Stomach (tissue), 9 donors: Measurements from ENCODE around the gene SLC45A2. TPM values are rescaled to one million over a fixed set of nuclear protein-coding genes. Genes with fewer than 3 reads are reported as not detected.
"Not testable (repeated sequence)": the region's sequence is repeated elsewhere in the genome, so short reads cannot be mapped to it uniquely, and the experiment has no call there.

Experiments
- DNase-seq, 2 donors: peaks; one replicate each; pipeline versions ENCODE4 v3.0.0 to v3.0.0-alpha.2; 2013 to 2019
- H3K27ac ChIP-seq, 5 donors: fragments of 200-600 bp in 4 of 5; sonication (generic) in 4 of 5; one replicate each; pipeline ENCODE4 v1.5.1; 2013 to 2019; ENCODE audit warnings: mild to moderate bottlenecking in 1 of 5, moderate library complexity in 1 of 5
- H3K27me3 ChIP-seq, 3 donors: fragments of 200-600 bp; sonication (generic); one replicate each; pipeline ENCODE4 v1.5.1; 2017 to 2019; ENCODE audit warnings: mixed run types in 1 of 3
- H3K36me3 ChIP-seq, 4 donors: fragments of 200-600 bp; sonication (generic); 1 replicate in 3 of 4; 2 replicates in 1 of 4; pipeline ENCODE4 v1.5.1; 2016 to 2019
- H3K4me1 ChIP-seq, 4 donors: fragments of 200-600 bp; sonication (generic); one replicate each; pipeline ENCODE4 v1.5.1; 2016 to 2019
- H3K4me3 ChIP-seq, 4 donors: fragments of 200-600 bp; sonication (generic) in 3 of 4; one replicate each; pipeline ENCODE4 v1.5.1; 2016 to 2019; ENCODE audit warnings: mild to moderate bottlenecking in 1 of 4
- H3K9me3 ChIP-seq, 4 donors: fragments of 200-600 bp; sonication (generic); one replicate each; pipeline ENCODE4 v1.5.1; 2016 to 2019
- EP300 ChIP-seq: sonication (generic); formaldehyde crosslinking; IDR thresholded peaks from one replicate; pipeline ENCODE4 v1.6.1; 2017; ENCODE audit warnings: antibody characterized with exemption
- POLR2A ChIP-seq, 4 donors: fragments of 450-650 bp; IDR thresholded peaks; one replicate each; pipeline ENCODE4 v1.6.1; 2016; ENCODE audit warnings: antibody characterized with exemption in 4 of 4, control low read depth in 2 of 4, mild to moderate bottlenecking in 1 of 4, moderate library complexity in 1 of 4
- POLR2AphosphoS5 ChIP-seq, 3 donors: sonication (generic); formaldehyde crosslinking; IDR thresholded peaks; one replicate each; pipeline ENCODE4 v1.6.1; 2016; ENCODE audit warnings: antibody characterized with exemption in 3 of 3
- WGBS, 5 donors: extraction: QIAGEN DNeasy Blood & Tissue Kit in 3 of 5; methylation state at CpG; one replicate each; pipeline versions ENCODE4 v1.1.5 to v1.1.7; 2013 to 2018; 5-methylcytosine and 5-hydroxymethylcytosine counted together
- intact Hi-C: fragments of 100-400 bp; cut with DNase I; formaldehyde crosslinking; loops from one replicate; pipeline ENCODE4 v1.15.1; 2023; ENCODE audit warnings: low total_unique reads
- polyA plus RNA-seq, 3 donors: library from polyadenylated mRNA; stranded (reverse); fragments of 200-250 nt; gene quantifications; one replicate each; pipeline ENCODE4 v1.2.3, GENCODE V29; 2013
- total RNA-seq, 5 donors: library from RNA; depleted of rRNA; stranded (reverse); fragments of >200 nt; gene quantifications; one replicate each; pipeline versions ENCODE4 v1.1.0 to v1.2.3, GENCODE V29; 2014 to 2016
- TF ChIP-seq, protein P1 (sequence below), 7 experiments: fragments of 450-650 bp in 4 of 7; fragments of 200-600 bp in 3 of 7; sonication (generic) in 3 of 7; IDR thresholded peaks; one replicate each; pipeline ENCODE4 v1.5.1; 2016 to 2019; ENCODE audit warnings: antibody characterized with exemption in 7 of 7, control low read depth in 2 of 7, mild to moderate bottlenecking in 1 of 7
- donor health status: healthy with polysubstance abuse.
- donor health status: Bipolar disorder and iron deficiency.
- donor health status: healthy.

SLC45A2 gene
- total and polyA plus RNA-seq, 8 donors, result 0.19 to 0.46 (median 0.20) TPM; not detected in 5

- Histone ChIP-seq H3K27me3 (no peaks in the 10 kb centered on the region), H3K9me3 (peaks cover 0 to 9% (median 3%) of the 10 kb centered on the region in 4 donors), H3K36me3 (no peaks in the 10 kb centered on the region), H3K27ac (no peak overlapping the region), H3K4me3 (no peak overlapping the region), H3K4me1 (no peaks in the 10 kb centered on the region)
- TF ChIP-seq POLR2AphosphoS5 (IDR thresholded peaks at IDR 0.05) (no peak), POLR2A (IDR thresholded peaks at IDR 0.05) (no peak), EP300 (no peak)
- TF ChIP-seq, protein P1, sequence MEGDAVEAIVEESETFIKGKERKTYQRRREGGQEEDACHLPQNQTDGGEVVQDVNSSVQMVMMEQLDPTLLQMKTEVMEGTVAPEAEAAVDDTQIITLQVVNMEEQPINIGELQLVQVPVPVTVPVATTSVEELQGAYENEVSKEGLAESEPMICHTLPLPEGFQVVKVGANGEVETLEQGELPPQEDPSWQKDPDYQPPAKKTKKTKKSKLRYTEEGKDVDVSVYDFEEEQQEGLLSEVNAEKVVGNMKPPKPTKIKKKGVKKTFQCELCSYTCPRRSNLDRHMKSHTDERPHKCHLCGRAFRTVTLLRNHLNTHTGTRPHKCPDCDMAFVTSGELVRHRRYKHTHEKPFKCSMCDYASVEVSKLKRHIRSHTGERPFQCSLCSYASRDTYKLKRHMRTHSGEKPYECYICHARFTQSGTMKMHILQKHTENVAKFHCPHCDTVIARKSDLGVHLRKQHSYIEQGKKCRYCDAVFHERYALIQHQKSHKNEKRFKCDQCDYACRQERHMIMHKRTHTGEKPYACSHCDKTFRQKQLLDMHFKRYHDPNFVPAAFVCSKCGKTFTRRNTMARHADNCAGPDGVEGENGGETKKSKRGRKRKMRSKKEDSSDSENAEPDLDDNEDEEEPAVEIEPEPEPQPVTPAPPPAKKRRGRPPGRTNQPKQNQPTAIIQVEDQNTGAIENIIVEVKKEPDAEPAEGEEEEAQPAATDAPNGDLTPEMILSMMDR (IDR thresholded peaks at IDR 0.05), result no peak
- DNase-seq, result no peak
- 55 to 65% (median 63%) methylated on average over 2 of the region's 2 CpGs for WGBS, 5 donors
- intact Hi-C loops, result no loop called here
Measured at GRCh38 chr5:33957577-33958150, 26.8 kb downstream of the SLC45A2 start.

- H3K4me1 ChIP-seq, H3K27ac ChIP-seq, H3K4me3 ChIP-seq, H3K36me3 ChIP-seq, intact Hi-C loops, H3K9me3 ChIP-seq, H3K27me3 ChIP-seq, DNase-seq: not testable (repeated sequence)
- 72 to 79% (median 77%) methylated on average over 5 of the region's 5 CpGs for WGBS, 5 donors
Measured at GRCh38 chr5:33952175-33952574, 32.3 kb downstream of the SLC45A2 start.

- 54 to 77% (median 61%) methylated on average over 4 to 12 of the region's 12 CpGs for WGBS, 5 donors
- Histone ChIP-seq H3K4me3 (no peak overlapping the region), H3K4me1 (no peaks in the 10 kb centered on the region), H3K27me3 (peaks cover 0 to 37% (median 0%) of the 10 kb centered on the region in 3 donors), H3K36me3 (no peaks in the 10 kb centered on the region), H3K27ac (no peak overlapping the region), H3K9me3 (no peaks in the 10 kb centered on the region)
- intact Hi-C loops, result no loop called here
- no peak for DNase-seq
- no peak for TF ChIP-seq EP300
Measured at GRCh38 chr5:33944543-33945132, 39.9 kb downstream of the SLC45A2 start.

- Histone ChIP-seq H3K27me3 (peaks cover 13 to 72% (median 32%) of the 10 kb centered on the region in 3 donors), H3K4me1 (peaks cover 10 to 19% (median 16%) of the 10 kb centered on the region in 4 donors), H3K36me3 (no peaks in the 10 kb centered on the region), H3K27ac (no peak overlapping the region), H3K4me3 (no peak overlapping the region), H3K9me3 (no peaks in the 10 kb centered on the region)
- TF ChIP-seq, protein P1 (IDR thresholded peaks at IDR 0.05), result no peak
- TF ChIP-seq POLR2AphosphoS5 (IDR thresholded peaks at IDR 0.05) (no peak), EP300 (no peak), POLR2A (IDR thresholded peaks at IDR 0.05) (no peak)
- DNase-seq, result no peak
- intact Hi-C loops, result no loop called here
- 84 to 91% (median 86%) methylated on average over 5 of the region's 5 CpGs for WGBS, 5 donors
Measured at GRCh38 chr5:33941090-33941489, 43.4 kb downstream of the SLC45A2 start.

GRCh38 chr5:33939556-33940262 lies 44.8 kb downstream of the SLC45A2 start:
- no peak for TF ChIP-seq EP300
- TF ChIP-seq, protein P1 (IDR thresholded peaks at IDR 0.05), result no peak
- TF ChIP-seq POLR2A (IDR thresholded peaks at IDR 0.05), result no peak
- no peak for TF ChIP-seq POLR2AphosphoS5 (IDR thresholded peaks at IDR 0.05)
- no peaks in the 10 kb centered on the region for H3K9me3 ChIP-seq
- no peak overlapping the region for H3K4me3 ChIP-seq
- no peak for DNase-seq
- H3K36me3 ChIP-seq, result no peaks in the 10 kb centered on the region
- peaks cover 13 to 83% (median 39%) of the 10 kb centered on the region in 3 donors for H3K27me3 ChIP-seq
- intact Hi-C loops, result no loop called here
- no peak overlapping the region for H3K27ac ChIP-seq
- peaks cover 12 to 26% (median 21%) of the 10 kb centered on the region in 4 donors for H3K4me1 ChIP-seq
- WGBS, 5 donors, result 75 to 80% (median 77%) methylated on average over 8 of the region's 8 CpGs
